Spleen (tissue), 11 donors: ENCODE measurements around the gene ZNF331. TPM values are rescaled to one million over a fixed set of nuclear protein-coding genes. Genes with fewer than 3 reads are reported as not detected.

ENCODE experiments used
- DNase-seq: peaks from one replicate; pipeline ENCODE4 v3.0.0-alpha.2; 2020
- H3K27ac ChIP-seq, 8 donors: fragments of 200-600 bp; sonication (generic) in 7 of 8; 1 replicate in 4 of 8; 2 replicates in 4 of 8; pipeline versions ENCODE4 v1.5.0 to v1.8.0; 2016 to 2021; ENCODE audit warnings: inconsistent platforms in 4 of 8, mild to moderate bottlenecking in 4 of 8, moderate library complexity in 1 of 8
- H3K27me3 ChIP-seq, 7 donors: fragments of 200-600 bp; sonication (generic) in 6 of 7; replicated peaks in 1 of 7; 1 replicate in 4 of 7; 2 replicates in 3 of 7; pipeline versions ENCODE4 v1.5.0 to v1.8.0; 2016 to 2021; ENCODE audit warnings: inconsistent platforms in 3 of 7, mild to moderate bottlenecking in 1 of 7
- H3K36me3 ChIP-seq, 6 donors: fragments of 200-600 bp; sonication (generic) in 5 of 6; 1 replicate in 4 of 6; 2 replicates in 2 of 6; pipeline versions ENCODE4 v1.5.0 to v1.8.0; 2016 to 2021; ENCODE audit warnings: inconsistent platforms in 2 of 6
- H3K4me1 ChIP-seq, 6 donors: fragments of 200-600 bp; sonication (generic) in 5 of 6; 1 replicate in 3 of 6; 2 replicates in 3 of 6; pipeline versions ENCODE4 v1.5.0 to v1.8.0; 2016 to 2021; ENCODE audit warnings: inconsistent platforms in 3 of 6
- H3K4me3 ChIP-seq, 8 donors: fragments of 200-600 bp; sonication (generic) in 7 of 8; 1 replicate in 4 of 8; 2 replicates in 4 of 8; pipeline versions ENCODE4 v1.5.0 to v1.8.0; 2016 to 2021; ENCODE audit warnings: inconsistent platforms in 4 of 8, mild to moderate bottlenecking in 4 of 8, moderate library complexity in 2 of 8
- H3K9me3 ChIP-seq, 8 donors: fragments of 200-600 bp; sonication (generic) in 7 of 8; 1 replicate in 4 of 8; 2 replicates in 4 of 8; pipeline versions ENCODE4 v1.5.0 to v1.8.0; 2016 to 2021; ENCODE audit warnings: inconsistent platforms in 4 of 8
- CTCF ChIP-seq, 11 experiments: fragments of 200-600 bp in 7 of 11; fragments of 450-650 bp in 4 of 11; sonication (generic) in 4 of 11; IDR thresholded peaks in 8 of 11; conservative IDR thresholded peaks in 3 of 11; 1 replicate in 7 of 11; 2 replicates in 4 of 11; pipeline versions ENCODE4 v1.4.0 to v1.8.0; 2016 to 2021; ENCODE audit warnings: antibody characterized with exemption in 11 of 11, inconsistent platforms in 4 of 11, mild to moderate bottlenecking in 1 of 11
- POLR2A ChIP-seq, 3 donors: fragments of 450-650 bp; IDR thresholded peaks; one replicate each; pipeline ENCODE4 v1.5.1; 2017; ENCODE audit warnings: antibody characterized with exemption in 3 of 3, mild to moderate bottlenecking in 1 of 3
- POLR2AphosphoS5 ChIP-seq, 3 donors: sonication (generic); formaldehyde crosslinking; IDR thresholded peaks; one replicate each; pipeline ENCODE4 v1.5.1; 2017; ENCODE audit warnings: antibody characterized with exemption in 3 of 3
- WGBS, 5 donors: extraction: QIAGEN DNeasy Blood & Tissue Kit in 3 of 5; methylation state at CpG; one replicate each; pipeline versions ENCODE4 v1.1.5 to v1.1.7; 2013 to 2018; 5-methylcytosine and 5-hydroxymethylcytosine counted together
- intact Hi-C: fragments of 100-400 bp; cut with DNase I; formaldehyde crosslinking; loops from one replicate; pipeline ENCODE4 v1.15.0; 2023; ENCODE audit warnings: low total_unique reads
- polyA plus RNA-seq, 3 donors: library from polyadenylated mRNA; stranded (reverse); fragments of 200-250 nt; gene quantifications; one replicate each; pipeline ENCODE4 v1.2.1, GENCODE V29; 2013
- total RNA-seq, 7 donors: library from RNA; depleted of rRNA in 3 of 7; stranded (reverse); fragments of >200 nt in 3 of 7; fragmentation: NEBNext Ultra II Directional in 4 of 7; extraction: Animal tissue kit (Norgen Biotek cat#: 25700) in 4 of 7; gene quantifications; one replicate each; pipeline versions ENCODE4 v1.1.0 to v1.2.1, GENCODE V29; 2016 to 2021
- donor health status: healthy with polysubstance abuse.
- donor health status: DM: no; HTN: no; CAD: no; lungs with moderate emphysema.
- donor health status: DM: no; HTN: no; CAD: no.
- donor health status: Bipolar disorder and iron deficiency.
- donor health status: healthy.
- donor health status: DM: no; HTN: no; CAD: no.
- donor health status: DM: yes; HTN: yes; CAD: no.

Gene ZNF331
- total and polyA plus RNA-seq, 10 donors = 9.4 to 31.1 (median 23.5) TPM

GRCh38 chr19:53596056-53596455, 58.1 kb downstream of the ZNF331 start:
- DNase-seq = no peak
- TF ChIP-seq CTCF (IDR thresholded peaks at IDR 0.05 in 8 of 11, conservative IDR thresholded peaks at IDR 0.05 in 3 of 11) (no peak), POLR2A (IDR thresholded peaks at IDR 0.05) (no peak), POLR2AphosphoS5 (IDR thresholded peaks at IDR 0.05) (no peak)
- Histone ChIP-seq H3K4me3 (no peak overlapping the region), H3K36me3 (no peaks in the 10 kb centered on the region), H3K27ac (no peak overlapping the region), H3K27me3 (no peaks in the 10 kb centered on the region), H3K9me3 (peaks cover 0 to 20% (median 0%) of the 10 kb centered on the region in 8 donors), H3K4me1 (no peaks in the 10 kb centered on the region)
- 81 to 91% (median 83%) methylated on average over 9 of the region's 9 CpGs for WGBS, 5 donors
- intact Hi-C loops = no loop called here

GRCh38 chr19:53597023-53597422, 59.1 kb downstream of the ZNF331 start:
- Histone ChIP-seq H3K9me3 (peaks cover 0 to 22% (median 0%) of the 10 kb centered on the region in 8 donors), H3K27ac (no peak overlapping the region), H3K27me3 (no peaks in the 10 kb centered on the region), H3K4me1 (no peaks in the 10 kb centered on the region), H3K36me3 (no peaks in the 10 kb centered on the region), H3K4me3 (no peak overlapping the region)
- 83 to 95% (median 92%) methylated on average over 12 of the region's 12 CpGs for WGBS, 5 donors
- TF ChIP-seq POLR2A (IDR thresholded peaks at IDR 0.05) = no peak
- TF ChIP-seq POLR2AphosphoS5 (IDR thresholded peaks at IDR 0.05) = no peak
- no peak for TF ChIP-seq CTCF (IDR thresholded peaks at IDR 0.05 in 8 of 11, conservative IDR thresholded peaks at IDR 0.05 in 3 of 11)
- no peak for DNase-seq
- intact Hi-C loops = no loop called here

DNA sequence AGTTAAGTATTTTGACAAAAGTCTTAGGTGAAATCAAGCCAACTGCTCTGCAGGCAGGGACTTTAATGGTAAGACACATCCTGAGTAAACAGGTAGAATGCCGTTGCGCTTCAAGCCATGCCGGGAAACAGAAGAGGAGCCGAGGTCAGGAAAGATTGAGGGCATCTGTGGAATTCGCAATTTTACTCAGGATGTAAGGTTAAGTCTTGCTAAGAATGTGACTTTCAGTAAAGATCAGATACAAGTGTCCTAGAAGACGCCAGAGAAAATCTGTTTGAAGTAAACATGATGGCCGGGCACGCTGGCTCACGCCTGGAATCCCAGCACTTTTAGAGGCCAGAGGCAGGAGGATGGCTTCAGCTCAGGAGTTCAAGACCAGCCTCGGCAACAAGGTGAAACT, 60.4 kb downstream of the ZNF331 start:
- Histone ChIP-seq H3K9me3 (peaks cover 0 to 19% (median 0%) of the 10 kb centered on the region in 8 donors), H3K4me3 (no peak overlapping the region), H3K4me1 (no peaks in the 10 kb centered on the region), H3K36me3 (no peaks in the 10 kb centered on the region), H3K27ac (no peak overlapping the region), H3K27me3 (no peaks in the 10 kb centered on the region)
- intact Hi-C loops = no loop called here
- 84 to 92% (median 89%) methylated on average over 10 of the region's 10 CpGs for WGBS, 5 donors
- no peak for DNase-seq
- TF ChIP-seq CTCF (IDR thresholded peaks at IDR 0.05 in 8 of 11, conservative IDR thresholded peaks at IDR 0.05 in 3 of 11) = no peak
- no peak for TF ChIP-seq POLR2A (IDR thresholded peaks at IDR 0.05)
- no peak for TF ChIP-seq POLR2AphosphoS5 (IDR thresholded peaks at IDR 0.05)

GRCh38 chr19:53600217-53600616, 62.3 kb downstream of the ZNF331 start:
- no peak overlapping the region for H3K27ac ChIP-seq
- H3K9me3 ChIP-seq = peaks cover 0 to 19% (median 0%) of the 10 kb centered on the region in 8 donors
- H3K4me1 ChIP-seq = no peaks in the 10 kb centered on the region
- intact Hi-C loops = no loop called here
- no peak for DNase-seq
- 64 to 80% (median 70%) methylated on average over 4 of the region's 4 CpGs for WGBS, 5 donors
- no peaks in the 10 kb centered on the region for H3K36me3 ChIP-seq
- no peak for TF ChIP-seq CTCF (IDR thresholded peaks at IDR 0.05 in 8 of 11, conservative IDR thresholded peaks at IDR 0.05 in 3 of 11)
- TF ChIP-seq POLR2A (IDR thresholded peaks at IDR 0.05) = no peak
- no peak for TF ChIP-seq POLR2AphosphoS5 (IDR thresholded peaks at IDR 0.05)
- H3K27me3 ChIP-seq = no peaks in the 10 kb centered on the region
- H3K4me3 ChIP-seq = no peak overlapping the region
